ENCODE measurements around the gene C3orf18. TPM values are rescaled to one million over a fixed set of nuclear protein-coding genes. Genes with fewer than 3 reads are reported as not detected.
A peak's percentile ranks its signal among the peaks of the same experiment; 100 is the strongest.

C3orf18 gene
- total RNA-seq, 1 donor, result 6.2 TPM

GRCh38 chr3:50551681-50552435 lies 15.7 kb downstream of the C3orf18 start:
- DNase-seq (ENCODE audit: low read depth in 2 of 3, low spot score in 2 of 3), result no peak

- no peak for DNase-seq (ENCODE audit: low read depth in 2 of 3, low spot score in 2 of 3)
These were observed 16.4 kb downstream of the C3orf18 start for GRCh38 chr3:50551054-50551659.

GRCh38 chr3:50550079-50550736 lies 17.3 kb downstream of the C3orf18 start:
- peak in 2 of 3 donors; percentile 59 to 77 for DNase-seq (ENCODE audit: low read depth in 2 of 3, low spot score in 2 of 3)

DNA sequence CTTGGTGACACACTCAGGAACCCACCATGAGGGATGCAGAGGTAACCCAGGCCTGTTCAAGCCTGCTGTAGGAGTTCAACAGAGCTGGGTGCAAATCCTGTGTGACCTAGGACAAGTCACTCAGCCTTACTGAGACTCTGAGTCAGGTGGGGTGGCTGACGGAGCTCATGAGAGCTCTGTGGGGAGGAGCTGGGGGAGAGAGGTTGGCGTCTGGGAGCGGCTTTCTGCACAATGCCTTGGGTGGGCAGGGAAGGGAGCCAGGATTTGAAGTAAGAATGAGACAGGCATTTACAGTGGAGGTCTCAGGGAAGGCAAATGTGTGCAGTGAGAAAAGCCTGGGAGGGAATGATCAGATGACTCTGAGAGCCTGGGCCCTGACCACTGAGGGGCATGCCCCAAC lies 18.3 kb downstream of the C3orf18 start:
- DNase-seq (ENCODE audit: low read depth in 2 of 3, low spot score in 2 of 3), result no peak

DNA sequence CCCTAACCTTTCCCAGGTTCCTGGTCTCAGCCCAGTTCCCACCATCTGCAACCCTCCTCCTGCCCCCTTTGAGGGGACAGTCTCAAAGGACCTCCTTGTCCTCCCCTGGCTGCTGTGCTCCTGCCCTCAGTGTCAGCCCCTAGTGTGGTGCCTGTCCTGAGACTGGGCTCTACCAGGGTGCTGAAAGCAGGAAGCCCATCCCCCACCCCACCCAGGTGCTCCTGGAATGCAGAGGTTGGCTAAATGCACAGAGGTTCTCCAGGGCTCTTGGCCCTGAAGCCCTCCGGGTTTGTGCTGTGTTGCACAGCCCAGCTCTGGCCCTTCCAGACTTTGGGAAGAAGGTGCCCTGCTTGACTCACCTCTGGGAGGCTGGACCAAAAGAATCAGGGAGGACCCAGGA lies 21.8 kb downstream of the C3orf18 start:
- no peak for DNase-seq (ENCODE audit: low read depth in 2 of 3, low spot score in 2 of 3)

DNA sequence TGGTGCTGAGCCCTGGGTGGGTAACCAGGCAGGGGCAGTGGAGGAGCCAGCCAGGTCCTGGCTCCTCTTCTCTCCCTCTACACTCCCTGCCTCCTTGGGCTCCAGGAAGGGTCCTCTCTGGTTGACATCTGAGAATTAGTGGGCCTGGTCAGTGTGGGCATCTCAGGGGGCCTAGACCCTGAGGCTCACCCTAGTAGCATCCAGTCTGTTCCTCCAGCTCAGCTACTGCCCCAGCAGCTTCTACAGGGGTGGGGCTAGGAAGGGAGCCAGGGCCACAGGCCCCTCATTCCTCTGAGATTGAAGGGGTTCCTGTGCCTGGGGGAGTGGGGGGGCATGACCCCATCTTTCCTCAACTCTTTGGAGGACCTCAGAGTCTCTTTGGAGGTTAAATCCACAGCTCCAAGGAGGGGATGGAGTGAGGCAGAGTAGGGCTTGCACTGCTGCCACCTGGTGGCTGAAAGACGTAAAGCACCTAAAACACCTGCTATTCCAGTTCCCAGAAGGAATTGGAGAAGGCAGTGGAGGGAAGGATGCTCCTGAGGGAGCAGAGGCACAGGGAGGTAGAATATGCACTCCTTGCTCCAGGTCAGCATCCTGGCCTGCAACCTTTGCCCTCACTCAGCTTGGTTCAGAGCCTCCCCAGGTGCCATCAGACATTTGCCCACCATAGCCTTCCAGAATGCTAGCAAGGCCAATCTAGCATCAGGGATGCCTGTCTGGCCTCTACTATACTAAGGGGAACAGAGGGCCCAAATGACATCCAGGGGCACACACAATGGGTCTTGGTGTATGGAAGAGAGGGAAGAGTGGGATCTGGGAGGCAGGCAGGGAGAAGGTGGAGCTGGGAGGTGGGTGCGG lies 25.1 kb downstream of the C3orf18 start:
- peak; percentile 37 to 59 (median 48) for DNase-seq (ENCODE audit: low read depth in 2 of 3, low spot score in 2 of 3)

DNA sequence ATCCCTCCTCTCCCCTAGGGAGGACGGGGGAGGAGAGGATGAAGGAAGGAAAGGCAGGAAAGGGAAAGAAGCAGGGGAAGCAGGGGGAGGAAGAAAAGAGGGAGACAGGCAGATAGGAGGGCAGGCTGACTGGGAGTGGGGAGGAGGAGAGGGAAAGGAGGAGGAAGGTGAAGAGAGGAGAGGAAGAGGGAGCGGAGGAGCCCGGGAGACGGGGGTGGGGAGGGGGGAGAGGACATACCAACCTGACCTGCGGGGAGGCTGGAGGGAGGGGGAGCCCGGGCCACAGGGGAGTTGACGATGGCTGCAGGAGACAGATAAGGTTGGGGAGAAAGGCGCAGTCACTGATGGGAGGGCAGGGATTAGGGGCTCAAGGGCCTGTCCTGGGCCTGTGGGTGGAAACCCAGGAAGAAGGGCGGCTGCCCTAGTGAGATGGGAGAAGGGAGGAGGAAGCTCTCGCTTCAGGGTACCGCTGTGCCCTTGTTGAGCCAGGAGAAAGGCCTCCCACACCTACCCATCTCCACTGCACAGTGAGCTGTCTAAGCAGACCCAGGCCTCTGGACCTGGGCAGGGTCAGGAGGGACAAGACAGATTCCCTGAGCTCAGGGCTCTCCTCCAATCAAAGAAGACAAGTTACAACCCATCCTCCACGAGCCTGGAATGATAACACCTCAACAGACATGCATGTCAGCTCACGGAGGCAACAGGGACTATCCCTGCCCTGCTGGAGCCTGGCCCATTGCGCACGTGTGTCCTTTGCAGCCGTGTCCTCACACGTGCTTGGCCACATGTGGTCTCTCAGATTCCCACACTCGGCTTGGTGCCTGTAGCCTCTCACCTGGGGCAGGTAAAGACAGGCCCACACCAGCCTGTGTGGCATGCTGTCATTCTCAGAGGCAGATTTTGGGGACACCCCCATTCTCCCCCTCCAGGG lies 27.9 kb downstream of the C3orf18 start:
- DNase-seq (ENCODE audit: low read depth in 2 of 3, low spot score in 2 of 3), result no peak

GRCh38 chr3:50537421-50538129 lies 30.0 kb downstream of the C3orf18 start:
- no peak for DNase-seq (ENCODE audit: low read depth in 2 of 3, low spot score in 2 of 3)

DNA sequence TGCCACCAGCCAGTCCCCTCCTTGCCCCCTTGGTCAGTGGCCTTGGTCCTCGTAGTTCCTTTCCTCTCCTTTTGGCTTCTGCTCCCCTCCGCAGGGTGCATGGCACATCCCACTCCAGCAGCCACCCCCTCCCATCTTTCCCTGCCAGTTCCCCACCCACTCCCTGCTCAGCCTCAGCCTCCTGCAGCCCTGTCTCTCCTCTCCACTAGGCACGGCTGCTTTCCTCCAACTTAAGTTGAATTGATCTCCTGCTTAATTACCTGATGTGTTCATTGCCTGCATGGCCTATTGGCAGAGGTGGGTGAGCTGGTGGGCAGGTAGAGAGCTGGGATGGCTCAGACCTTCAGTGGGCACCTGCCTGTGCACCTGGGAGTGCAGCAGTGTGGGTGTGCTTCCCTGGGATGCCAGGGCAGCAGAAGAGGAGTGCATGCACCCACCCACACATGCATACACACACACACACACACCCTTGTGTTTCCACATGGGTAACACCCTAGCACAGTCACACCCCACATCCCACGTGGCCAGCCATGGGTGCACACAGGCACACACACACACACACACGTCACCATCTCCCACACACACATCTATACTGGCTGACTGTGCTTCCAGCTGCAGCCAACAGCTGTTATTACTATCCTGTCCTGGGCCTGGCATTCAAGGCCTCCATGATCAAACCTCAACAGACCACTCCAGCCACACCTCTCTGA lies 30.9 kb downstream of the C3orf18 start:
- no peak for DNase-seq (ENCODE audit: low read depth in 2 of 3, low spot score in 2 of 3)

DNA sequence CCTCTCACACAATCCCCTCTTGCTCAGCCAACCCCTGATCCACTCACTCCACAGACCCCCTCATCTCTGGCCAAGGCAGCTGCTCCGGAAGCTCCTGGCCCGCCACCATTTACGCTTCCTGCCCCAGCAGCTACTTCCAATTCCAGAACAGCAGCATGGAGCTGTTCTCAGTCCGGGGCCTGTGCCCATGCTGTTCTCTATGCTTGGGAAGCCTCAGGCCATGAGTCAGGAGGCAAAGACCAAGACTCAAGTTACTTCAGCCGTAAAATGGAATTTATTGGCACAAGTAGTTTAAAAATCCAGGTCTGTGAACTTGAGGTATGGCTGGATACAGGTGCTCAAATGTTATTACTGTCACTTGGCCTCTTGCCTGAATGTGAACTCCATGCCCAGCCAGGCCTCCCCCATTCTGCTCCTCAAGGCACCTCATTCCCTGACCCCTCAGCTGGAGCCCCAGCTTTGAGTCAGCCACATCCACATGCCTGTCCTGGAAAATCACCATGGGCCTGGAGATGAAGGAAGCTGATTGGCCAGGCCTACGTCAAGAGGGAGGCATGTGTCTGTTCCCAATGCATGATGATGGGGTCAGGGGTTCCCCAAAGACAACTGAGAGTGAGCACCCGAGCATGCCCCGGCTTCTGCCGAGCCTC lies 32.7 kb downstream of the C3orf18 start:
- DNase-seq (ENCODE audit: low read depth in 2 of 3, low spot score in 2 of 3), result no peak

- no peak for DNase-seq (ENCODE audit: low read depth in 2 of 3, low spot score in 2 of 3)
These were observed 33.6 kb downstream of the C3orf18 start for GRCh38 chr3:50533807-50534461.

DNA sequence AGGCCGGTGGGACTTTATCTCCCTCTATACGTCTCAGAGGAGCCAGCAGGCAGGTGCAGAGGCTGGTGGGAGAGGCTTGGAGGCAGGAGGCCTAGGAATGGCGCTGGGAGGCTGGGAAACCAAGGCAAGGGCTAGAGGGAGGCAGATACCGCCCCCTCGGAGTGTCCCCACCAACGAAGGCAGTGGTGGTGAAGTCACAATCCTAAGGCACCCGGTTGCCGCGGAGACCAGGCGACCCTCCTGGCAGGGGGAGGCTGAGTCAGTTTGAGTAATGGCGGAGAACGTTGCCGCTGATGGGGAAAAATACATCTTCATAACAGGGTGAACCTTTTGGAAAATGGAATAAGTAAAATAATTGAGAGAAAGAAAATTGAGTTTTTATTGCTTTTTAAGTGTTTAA lies 34.2 kb downstream of the C3orf18 start:
- no peak for DNase-seq (ENCODE audit: low read depth in 2 of 3, low spot score in 2 of 3)

DNA sequence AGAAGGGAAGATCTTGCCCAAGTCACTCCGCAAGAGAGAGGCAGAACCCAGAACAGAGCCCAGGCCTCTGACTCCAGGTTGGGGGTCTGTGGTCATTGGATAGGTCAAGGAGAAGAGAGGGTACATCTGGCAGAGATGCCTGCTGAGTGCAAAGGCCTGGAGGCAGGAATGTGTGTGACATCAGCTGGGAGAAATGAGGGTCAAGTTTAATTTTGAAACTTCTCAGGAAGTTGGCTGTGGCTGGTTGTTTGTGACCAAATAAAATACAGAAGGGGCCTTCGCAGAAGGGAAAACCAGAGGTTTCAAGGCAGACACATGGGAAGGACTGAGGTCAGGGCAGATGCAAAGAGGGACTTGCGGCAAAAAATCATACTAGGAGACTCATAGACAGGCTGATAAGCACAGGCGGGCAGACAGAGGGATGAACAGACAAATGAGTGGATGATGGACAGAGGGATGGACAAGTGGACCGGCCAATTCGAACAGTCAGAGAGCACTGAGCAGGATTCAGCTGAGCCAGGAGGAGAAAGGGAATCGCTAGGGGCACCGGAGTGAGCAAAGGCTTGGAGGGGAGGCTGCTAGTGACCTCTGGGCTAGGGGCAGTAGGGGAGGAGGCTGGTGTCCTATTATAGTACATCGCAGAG lies 35.4 kb downstream of the C3orf18 start:
- DNase-seq (ENCODE audit: low read depth in 2 of 3, low spot score in 2 of 3), result no peak

DNA sequence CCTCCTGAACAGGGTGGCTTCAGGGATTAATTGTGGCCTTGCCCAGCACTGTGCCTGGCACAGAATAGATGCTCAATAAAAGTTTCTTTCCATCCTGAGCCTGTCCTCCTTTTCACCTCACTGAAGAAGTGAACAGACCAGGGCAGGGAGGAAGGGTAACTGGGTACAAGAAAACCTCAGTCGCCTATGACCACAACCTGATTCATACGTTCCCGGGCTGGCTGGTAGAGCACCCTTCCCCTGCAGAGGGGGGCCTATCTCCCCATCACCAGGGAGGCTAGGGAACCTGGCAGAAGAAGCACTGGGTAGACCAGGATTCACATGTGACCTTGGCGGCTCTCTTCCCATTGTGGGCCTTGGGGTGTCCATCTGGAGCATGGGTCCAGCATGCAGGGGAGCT lies 36.3 kb downstream of the C3orf18 start:
- DNase-seq (ENCODE audit: low read depth in 2 of 3, low spot score in 2 of 3), result no peak

GRCh38 chr3:50530001-50530970 lies 37.3 kb downstream of the C3orf18 start:
- no peak for DNase-seq (ENCODE audit: low read depth in 2 of 3, low spot score in 2 of 3)

GRCh38 chr3:50525987-50526386 lies 41.6 kb downstream of the C3orf18 start:
- DNase-seq (ENCODE audit: low read depth in 2 of 3, low spot score in 2 of 3), result peak in 2 of 3 donors; percentile 81 to 86
